Measurements from ENCODE around the gene PKN1. TPM values are rescaled to one million over a fixed set of nuclear protein-coding genes. Genes with fewer than 3 reads are reported as not detected.

The PKN1 gene
- total and polyA plus RNA-seq, 2 of the 13 experiments (the other 11 are each of a cell fraction or from before 2014, with no cell fraction given): 45.7 to 54.5 TPM

DNA sequence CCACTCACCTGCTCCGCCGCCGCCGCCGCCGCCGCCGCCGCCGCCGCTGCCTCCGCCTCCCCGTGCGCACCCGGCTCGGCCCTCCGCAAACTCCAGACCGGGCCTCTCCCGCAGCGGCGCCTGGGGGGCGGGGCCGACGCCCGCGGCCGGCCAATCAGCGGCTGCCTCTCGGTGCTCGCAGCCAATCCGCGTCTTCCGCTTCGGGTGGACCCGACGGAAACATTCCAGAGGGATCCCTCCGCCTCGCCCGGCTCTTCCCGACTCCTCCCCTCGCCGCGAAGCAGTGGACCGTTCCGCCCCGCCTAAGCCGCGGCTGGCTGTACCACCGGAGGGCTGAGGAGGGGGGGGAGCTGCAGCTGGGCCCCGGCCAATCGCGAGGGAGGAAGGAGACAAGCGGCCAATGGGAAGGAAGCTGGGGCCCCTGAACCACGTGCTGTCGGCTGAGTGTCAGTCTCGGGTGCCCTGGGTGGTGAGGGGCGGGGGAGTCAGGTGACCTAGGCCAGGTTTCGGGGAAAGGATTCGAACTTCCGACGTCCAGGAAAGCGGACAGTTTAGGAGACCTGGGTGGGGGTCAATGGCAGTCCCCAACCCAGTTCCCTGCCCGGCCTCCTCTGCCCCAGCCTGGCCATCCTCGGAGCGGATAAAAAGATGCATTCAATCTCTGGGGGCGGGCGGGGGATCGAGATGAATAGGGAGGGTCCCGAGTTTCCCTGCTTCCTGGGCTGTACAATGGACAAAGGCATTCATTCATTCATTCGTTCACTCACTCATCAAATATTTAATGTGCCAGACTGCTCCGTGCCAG lies 63.1 kb downstream of the PKN1 start, which contains the start of gene GIPC1 (continued):
- TF ChIP-seq, protein P1, sequence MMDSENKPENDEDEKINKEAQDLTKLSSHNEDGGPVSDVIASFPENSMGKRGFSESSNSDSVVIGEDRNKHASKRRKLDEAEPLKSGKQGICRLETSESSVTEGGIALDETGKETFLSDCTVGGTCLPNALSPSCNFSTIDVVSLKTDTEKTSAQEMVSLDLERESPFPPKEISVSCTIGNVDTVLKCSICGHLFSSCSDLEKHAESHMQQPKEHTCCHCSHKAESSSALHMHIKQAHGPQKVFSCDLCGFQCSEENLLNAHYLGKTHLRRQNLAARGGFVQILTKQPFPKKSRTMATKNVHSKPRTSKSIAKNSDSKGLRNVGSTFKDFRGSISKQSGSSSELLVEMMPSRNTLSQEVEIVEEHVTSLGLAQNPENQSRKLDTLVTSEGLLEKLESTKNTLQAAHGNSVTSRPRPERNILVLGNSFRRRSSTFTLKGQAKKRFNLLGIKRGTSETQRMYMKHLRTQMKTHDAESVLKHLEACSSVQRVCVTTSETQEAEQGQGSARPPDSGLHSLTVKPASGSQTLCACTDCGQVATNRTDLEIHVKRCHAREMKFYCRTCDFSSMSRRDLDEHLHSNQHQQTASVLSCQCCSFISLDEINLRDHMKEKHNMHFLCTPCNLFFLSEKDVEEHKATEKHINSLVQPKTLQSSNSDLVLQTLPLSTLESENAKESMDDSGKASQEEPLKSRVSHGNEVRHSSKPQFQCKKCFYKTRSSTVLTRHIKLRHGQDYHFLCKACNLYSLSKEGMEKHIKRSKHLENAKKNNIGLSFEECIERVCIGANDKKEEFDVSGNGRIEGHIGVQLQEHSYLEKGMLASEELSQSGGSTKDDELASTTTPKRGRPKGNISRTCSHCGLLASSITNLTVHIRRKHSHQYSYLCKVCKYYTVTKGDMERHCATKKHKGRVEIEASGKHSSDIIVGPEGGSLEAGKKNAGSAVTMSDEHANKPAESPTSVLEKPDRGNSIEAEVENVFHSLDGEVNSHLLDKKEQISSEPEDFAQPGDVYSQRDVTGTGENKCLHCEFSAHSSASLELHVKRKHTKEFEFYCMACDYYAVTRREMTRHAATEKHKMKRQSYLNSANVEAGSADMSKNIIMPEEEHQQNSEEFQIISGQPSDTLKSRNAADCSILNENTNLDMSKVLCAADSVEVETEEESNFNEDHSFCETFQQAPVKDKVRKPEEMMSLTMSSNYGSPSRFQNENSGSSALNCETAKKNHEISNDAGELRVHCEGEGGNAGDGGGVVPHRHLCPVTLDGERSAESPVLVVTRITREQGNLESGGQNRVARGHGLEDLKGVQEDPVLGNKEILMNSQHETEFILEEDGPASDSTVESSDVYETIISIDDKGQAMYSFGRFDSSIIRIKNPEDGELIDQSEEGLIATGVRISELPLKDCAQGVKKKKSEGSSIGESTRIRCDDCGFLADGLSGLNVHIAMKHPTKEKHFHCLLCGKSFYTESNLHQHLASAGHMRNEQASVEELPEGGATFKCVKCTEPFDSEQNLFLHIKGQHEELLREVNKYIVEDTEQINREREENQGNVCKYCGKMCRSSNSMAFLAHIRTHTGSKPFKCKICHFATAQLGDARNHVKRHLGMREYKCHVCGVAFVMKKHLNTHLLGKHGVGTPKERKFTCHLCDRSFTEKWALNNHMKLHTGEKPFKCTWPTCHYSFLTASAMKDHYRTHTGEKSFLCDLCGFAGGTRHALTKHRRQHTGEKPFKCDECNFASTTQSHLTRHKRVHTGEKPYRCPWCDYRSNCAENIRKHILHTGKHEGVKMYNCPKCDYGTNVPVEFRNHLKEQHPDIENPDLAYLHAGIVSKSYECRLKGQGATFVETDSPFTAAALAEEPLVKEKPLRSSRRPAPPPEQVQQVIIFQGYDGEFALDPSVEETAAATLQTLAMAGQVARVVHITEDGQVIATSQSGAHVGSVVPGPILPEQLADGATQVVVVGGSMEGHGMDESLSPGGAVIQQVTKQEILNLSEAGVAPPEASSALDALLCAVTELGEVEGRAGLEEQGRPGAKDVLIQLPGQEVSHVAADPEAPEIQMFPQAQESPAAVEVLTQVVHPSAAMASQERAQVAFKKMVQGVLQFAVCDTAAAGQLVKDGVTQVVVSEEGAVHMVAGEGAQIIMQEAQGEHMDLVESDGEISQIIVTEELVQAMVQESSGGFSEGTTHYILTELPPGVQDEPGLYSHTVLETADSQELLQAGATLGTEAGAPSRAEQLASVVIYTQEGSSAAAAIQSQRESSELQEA (CRISPR knock-in tag; IDR thresholded peaks at IDR 0.05; ENCODE audit: not compliant biosample characterization): peak; percentile 42
- TF ChIP-seq NFYC (CRISPR knock-in tag; IDR thresholded peaks at IDR 0.05) (peak; percentile 93), REL (CRISPR knock-in tag; conservative IDR thresholded peaks at IDR 0.05) (0 out of 2 replicates have a peak, but pooled peaks have one; percentile 61), TAF1 (CRISPR knock-in tag; IDR thresholded peaks at IDR 0.05) (peak; percentile 13; the same call in 1 of the 2 replicates), TBX2 (CRISPR knock-in tag; IDR thresholded peaks at IDR 0.05; ENCODE audit: borderline replicate concordance) (peak; percentile 85), ZNF773 (CRISPR knock-in tag; IDR thresholded peaks at IDR 0.05; ENCODE audit: borderline replicate concordance) (no peak), NR2F2 (IDR thresholded peaks at IDR 0.05; ENCODE audit: borderline replicate concordance, low read depth) (no peak; the same call in 1 of the 2 replicates), PBX2 (CRISPR knock-in tag; IDR thresholded peaks at IDR 0.05) (peak; percentile 62), PRDM10 (CRISPR knock-in tag; IDR thresholded peaks at IDR 0.05; ENCODE audit: low read depth) (peak; percentile 100), XRCC5 (optimal IDR thresholded peaks at IDR 0.05; ENCODE audit: low read length) (peak; percentile 93), ZNF350 (CRISPR knock-in tag; IDR thresholded peaks at IDR 0.05; ENCODE audit: borderline replicate concordance, low read depth) (peak; percentile 54; the same call in 1 of the 2 replicates), ZFX (CRISPR knock-in tag; IDR thresholded peaks at IDR 0.05; ENCODE audit: low read depth) (peak; percentile 69)
- TF ChIP-seq, protein P2, sequence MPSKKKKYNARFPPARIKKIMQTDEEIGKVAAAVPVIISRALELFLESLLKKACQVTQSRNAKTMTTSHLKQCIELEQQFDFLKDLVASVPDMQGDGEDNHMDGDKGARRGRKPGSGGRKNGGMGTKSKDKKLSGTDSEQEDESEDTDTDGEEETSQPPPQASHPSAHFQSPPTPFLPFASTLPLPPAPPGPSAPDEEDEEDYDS (CRISPR knock-in tag; IDR thresholded peaks at IDR 0.05): 0 out of 2 replicates have a peak, but pooled peaks have one; percentile 36
- TF ChIP-seq, protein P3, sequence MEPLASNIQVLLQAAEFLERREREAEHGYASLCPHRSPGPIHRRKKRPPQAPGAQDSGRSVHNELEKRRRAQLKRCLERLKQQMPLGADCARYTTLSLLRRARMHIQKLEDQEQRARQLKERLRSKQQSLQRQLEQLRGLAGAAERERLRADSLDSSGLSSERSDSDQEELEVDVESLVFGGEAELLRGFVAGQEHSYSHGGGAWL (CRISPR knock-in tag; IDR thresholded peaks at IDR 0.05): 0 out of 2 replicates have a peak, but pooled peaks have one; percentile 76

Data from HepG2 (cell line).